ENCODE measurements around the gene DYNLT2.
"Not testable (repeated sequence)": the region's sequence is repeated elsewhere in the genome, so short reads cannot be mapped to it uniquely, and the experiment has no call there.

Gene DYNLT2

DNA sequence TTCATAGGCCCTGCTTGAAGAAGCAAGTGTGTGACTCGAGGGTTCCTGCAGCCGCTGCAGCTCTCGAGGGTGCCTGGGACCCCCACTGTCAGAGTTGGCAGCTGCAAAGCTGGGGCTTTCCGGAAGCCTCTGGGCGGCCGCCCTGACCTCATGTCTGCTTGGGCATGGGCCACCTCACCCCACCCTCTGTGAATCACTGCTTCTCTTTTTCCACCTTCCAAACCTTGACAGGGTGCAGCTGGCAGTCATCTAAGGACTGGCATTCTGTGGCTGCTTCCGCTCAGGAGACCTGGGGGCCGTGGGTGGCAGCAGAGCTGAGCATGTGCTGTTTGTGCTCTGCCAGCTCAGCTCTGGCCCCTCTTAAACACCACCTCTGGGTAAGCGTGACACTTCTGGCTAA lies 32.0 kb upstream of the DYNLT2 start:
- DNase-seq: no peak

DNA sequence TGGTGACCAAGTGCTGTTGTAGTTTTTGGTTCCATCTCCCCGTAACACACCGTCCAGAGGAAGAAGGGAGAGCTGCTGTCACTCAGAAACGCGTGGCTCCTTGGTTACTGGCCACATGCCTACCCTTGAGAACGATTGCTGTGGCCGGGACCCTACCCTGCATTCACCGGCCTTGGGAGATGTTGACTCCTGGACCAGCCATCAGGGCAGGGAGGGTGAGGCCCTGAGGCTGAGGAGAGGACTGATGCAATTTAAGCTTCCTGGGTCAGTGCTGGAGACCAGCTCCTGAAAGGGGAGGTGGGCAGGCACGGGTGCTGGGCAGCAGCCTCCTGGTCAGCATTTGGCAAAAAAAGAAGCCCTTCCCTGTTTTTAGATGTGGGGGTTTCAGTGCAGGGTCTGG lies 31.6 kb upstream of the DYNLT2 start:
- no peak for DNase-seq

DNA sequence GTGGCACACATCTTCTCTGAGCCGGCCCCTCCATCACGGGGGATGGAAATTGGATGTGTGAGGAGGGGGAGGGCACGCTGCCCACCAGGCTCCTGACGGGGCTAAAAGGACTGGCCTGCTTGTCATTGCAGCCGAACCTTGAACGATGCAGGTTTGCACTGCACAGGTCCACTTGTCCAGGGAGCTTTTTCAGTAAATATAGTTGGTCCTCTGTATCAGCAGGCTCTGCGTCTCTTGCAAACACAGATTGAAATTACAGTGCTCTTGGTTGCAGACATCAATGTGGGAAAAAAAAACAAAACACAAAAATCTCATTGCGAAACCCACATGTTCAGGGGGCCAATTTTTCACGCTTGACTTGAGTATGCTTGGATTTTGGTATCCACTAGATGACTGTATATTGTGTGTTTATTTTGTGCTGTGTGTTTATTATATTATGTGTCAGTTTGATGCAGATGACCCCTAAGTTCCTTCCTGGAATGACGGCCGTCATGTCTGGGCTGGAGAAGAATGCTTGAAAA lies 29.3 kb upstream of the DYNLT2 start:
- DNase-seq: no peak

DNA sequence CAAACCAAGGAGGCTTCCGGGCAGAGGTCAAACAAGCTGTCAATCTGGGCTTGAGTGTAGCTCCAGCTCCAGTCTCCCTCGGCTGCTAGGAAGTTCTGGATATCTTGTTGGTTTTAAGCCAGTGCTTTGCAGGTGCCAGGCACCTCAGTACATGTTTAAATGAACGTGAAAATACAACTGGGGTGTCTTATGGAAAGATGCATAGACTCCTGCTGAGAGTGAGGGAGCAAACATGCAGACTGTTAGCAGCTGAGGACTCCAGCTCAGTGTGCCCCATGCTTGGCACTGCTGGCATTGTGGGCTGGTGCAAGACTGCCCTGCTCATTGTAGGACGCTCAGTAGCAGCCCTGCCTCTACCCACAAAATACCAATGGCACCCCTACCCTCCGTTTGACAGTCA lies 28.5 kb upstream of the DYNLT2 start:
- DNase-seq: no peak

DNA sequence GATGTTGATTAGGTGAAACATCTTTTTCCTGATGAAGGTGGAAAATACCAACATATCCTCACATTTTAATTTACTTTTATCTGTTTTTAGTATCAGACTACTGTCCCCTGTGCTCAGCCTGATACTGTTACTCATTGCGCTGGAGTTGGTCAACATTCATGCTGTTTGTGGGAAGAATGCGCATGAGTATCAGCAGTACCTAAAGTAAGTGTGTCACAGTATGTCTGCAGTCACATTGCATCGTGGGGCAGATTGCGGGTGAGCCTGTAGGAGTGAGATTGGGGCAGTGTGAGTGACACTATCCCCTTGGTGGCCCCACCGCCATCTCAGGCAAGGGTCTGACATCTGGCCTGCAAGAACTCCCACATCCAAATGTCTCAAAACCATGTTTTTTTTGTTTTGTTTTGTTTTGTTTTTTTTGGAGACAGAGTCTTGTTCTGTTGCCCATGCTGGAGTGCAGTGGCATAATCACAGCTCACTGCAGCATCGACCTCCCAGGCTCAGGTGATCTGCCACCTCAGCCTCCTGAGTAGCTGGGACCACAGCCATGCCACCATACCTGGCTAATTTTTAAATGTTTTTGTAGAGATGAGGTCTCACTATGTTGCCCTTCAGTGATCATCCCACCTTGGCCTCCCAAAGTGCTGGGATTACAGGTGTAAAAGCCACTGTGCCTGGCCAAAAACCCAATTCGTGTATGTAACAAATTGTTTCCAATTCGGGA lies 27.9 kb upstream of the DYNLT2 start:
- DNase-seq: no peak

DNA sequence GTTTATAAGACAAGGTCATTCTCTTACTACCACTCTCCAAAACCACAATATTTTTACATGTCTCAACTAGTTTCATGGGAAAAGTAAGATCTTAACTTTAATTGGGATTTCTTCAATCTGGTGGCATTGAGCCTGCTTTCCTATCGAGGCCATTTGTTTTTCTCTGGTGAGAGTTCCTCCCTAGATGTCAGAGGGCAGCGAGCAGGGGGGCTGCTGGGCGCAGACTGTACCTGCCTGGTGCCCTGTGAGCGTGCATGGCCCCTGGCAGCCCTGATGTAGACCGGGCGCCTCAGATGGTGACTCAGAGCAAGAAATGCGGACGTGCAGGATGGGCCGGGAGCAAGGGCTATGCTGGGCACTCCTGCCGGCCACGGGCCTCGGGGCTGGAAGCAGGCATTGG lies 27.3 kb upstream of the DYNLT2 start:
- DNase-seq: no peak

DNA sequence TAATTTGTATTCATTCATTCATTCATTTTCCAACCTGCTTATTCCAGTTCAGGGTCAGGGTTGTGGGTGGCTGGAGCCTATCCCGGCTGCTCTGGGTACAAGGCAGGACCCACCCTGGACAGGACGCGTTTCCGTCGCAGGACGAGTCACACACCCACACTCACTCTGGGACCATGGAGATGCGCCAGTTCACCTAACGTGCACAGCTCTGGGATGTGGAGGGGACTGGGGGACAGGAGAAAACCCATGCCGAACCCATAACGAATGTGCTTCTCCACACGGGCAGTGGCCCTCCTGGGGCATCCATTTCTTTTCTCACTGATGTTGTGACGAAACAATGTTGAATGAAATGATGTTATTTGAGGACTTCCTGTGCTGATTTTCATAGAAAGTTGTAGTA lies 26.5 kb upstream of the DYNLT2 start:
- no peak for DNase-seq

DNA sequence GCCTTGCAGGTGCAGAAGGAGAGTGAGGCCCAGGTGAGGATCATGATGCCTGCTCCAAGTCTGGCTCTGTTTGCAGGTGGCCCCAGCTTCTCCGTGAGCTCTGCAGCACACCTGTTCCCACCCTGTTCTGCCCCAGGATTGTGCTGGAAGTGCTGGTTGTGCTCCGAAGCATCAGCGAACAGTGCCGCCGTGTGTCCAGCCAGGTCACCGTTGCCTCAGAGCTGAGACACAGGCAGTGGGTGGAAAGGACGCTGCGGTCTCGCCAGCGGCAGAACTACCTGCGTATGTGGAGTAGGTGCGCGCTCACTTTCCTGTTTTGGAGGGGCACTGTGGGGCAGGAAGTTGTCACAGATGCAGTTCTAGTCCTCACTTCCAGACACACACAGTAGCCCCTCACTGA lies 25.0 kb upstream of the DYNLT2 start:
- no peak for DNase-seq

DNA sequence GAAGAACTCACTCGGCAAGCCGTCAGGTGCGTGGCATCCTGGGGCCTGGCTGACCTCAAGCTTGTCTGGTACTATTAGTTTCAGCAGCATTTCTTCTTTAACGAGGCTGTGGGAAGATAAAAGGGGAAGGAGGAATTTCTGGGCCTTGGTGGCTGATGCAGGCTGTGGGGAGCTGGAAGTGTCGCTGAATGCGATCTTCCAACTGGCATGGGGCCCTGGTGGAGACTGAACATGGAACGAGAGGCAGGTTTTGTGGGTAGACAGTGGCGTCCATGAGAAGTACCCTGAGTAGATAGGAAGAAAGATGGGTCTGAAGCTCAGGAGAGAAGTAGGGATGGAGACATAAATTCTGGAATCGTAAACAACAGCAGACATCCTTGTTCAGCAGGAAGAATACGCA lies 23.9 kb upstream of the DYNLT2 start:
- DNase-seq: no peak

DNA sequence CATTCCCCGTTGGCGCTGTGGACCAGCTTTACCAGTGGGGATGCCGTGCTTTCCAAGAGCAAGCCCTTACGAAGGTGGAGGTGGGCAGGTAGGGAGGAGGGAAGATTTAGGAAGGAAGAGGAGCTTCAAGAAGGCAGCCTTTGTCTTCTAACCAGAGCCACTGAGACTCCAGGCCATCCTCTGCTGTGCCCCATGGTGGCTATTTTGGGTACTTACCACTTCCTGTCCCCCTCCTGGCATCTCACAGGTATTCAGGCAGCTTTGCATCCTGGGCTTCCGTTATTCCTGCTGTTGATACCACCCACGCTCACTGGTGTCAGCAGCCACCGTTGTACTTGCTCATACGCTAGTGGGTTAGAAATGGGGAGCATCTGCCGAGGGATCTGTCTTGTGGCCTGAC lies 23.0 kb upstream of the DYNLT2 start:
- no peak for DNase-seq

DNA sequence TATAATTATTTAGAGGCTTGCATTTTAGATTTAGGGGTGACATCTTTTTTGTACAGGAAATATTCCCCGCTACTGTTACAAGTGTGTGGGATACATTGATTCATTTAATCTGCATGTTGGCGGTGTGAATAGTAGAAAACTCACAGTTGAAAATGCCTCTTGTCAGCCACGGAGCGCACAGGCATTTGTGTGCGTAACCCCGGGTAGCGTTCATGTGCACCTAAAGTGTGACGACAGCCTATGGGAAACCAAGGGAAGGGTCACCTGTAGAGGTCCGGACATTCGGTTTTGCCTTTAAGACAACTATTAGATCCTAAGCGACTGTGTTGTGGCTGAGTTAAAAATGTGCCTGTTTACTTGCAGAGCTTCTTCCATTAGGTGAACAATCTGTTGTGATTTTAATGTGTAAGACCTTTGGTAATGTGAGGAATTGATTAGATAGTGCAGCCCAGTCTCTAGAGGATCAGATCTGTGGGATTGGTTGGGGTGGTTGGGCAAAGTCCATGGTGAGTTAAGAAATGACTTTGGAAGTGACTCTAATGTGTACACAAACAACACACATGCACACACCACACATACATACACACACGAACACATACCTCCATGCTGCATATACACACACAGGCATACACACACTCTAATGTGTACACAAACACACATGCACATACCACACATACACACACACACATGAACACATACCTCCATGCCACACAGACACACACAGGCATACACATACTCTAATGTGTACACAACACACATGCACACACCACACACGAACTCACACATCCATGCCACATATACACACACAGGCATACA lies 15.8 kb upstream of the DYNLT2 start:
- DNase-seq: no peak

DNA sequence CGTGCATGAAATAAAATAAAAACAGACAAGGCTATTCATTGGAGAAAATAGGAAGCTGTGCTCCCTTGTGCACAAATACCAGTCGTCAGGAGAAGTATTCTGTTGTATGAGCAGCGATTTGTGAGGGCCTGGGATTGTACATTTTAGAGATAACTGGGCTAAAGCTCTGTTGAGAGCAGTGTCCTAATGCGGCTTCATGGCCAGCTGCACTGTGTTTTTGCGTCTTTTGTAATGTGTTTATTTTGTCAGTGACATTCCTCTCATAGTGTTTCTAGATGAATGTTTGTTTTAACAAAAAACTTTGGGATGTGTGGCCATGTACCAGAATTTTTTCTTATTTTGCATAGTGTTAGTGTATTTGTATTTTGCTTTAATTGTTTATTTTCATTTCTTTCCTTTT lies 14.9 kb upstream of the DYNLT2 start:
- no peak for DNase-seq

DNA sequence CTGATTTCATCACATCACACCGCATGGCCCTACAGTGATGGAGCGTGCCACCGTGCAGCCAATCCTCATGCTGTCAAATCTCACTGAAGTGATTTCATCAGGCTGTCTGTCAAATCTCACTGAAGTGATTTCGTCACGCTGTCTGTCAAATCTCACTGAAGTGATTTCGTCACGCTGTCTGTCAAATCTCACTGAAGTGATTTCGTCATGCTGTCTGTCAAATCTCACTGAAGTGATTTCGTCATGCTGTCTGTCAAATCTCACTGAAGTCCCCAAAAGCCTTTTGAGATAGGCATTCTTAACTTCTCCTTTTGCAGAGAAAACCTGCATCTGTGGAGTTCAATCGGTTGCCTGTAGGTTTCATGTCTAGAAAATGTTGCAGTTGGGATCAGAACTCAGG lies 14.4 kb upstream of the DYNLT2 start:
- not testable (repeated sequence) for DNase-seq

DNA sequence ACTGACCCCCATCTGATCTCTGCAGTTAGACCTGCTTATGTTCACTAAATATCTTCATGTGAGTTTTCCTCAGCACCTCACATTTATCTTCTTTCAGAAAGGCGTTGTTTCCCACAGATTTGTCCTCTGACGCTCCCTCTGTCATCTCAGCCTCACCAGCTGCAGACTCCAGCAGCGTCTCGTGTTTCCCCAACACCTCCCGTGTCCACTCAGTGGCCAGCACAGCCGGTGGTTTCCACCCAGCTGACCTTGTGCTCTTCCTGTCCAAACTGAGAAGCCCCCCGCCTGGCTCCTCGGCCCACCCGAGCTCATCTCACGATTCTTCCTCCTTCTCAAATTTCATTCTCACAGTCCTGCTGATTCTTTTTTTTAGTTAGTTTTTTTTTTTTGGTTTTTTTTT lies 12.5 kb upstream of the DYNLT2 start:
- no peak for DNase-seq

DNA sequence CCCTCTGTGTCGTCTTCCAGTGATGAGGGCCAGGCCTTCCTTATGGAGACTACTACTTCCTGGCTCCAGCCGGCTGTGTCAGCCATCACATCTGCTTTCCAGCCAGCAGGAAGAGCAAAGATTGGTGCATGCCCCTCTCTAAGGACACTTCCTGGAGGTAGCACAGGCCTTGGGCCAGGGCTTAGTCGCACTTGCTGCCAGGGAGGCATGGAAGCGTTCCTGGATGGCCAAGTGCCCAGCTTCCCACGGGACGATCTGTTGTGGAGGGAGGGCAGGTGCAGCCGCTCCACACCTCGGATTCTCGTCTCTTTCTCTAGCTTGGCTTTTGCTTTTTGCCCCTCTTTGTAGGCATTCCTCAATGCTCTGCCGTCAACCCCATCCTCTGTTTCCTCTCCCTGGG lies 11.9 kb upstream of the DYNLT2 start:
- no peak for DNase-seq

DNA sequence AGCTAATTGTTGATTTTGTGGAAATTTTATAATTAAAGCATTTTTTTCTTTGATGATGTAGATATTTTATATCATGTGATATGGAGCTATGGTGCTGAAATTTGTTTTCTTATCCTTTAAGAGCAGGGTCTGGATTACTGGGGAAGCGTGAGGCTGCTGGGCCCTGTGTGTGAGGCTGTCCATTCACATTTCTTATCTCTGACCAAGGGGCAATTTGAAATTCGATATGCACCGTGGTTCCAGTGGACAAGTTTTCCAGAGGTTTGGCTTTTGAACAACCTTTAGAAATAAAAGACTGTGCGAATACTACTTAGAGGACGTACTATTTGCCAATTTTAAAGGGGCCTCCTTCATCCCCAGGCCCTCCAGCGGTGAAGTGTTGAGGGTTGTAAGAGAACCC lies 3.8 kb upstream of the DYNLT2 start:
- no peak for DNase-seq

DNA sequence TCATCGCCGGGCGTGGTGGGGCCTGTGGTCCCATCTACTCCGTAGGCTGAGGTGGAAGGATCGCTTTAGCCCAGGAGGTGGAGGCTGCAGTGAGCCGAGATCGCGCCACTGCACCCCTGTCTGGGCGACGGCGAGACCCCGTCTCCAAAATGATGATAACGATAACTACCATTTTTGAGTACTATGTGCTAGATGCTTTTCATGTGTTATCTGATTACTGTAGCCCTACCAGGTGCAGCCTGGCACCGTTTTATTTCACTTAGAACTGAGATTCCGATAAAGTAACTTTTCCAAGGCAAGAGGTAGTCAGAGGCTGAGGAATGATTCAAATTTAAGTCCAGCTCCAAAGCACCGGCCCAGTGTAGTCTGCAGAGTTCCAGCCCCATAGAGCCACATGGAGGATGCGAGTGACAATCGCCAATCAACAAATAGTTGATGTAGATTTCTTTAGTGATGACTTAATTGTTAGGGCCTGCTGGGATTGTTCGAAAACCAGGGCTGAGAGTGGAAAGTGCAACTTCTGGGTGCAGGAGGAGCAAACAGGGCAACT lies 777 bp upstream of the DYNLT2 start:
- no peak for DNase-seq

DNA sequence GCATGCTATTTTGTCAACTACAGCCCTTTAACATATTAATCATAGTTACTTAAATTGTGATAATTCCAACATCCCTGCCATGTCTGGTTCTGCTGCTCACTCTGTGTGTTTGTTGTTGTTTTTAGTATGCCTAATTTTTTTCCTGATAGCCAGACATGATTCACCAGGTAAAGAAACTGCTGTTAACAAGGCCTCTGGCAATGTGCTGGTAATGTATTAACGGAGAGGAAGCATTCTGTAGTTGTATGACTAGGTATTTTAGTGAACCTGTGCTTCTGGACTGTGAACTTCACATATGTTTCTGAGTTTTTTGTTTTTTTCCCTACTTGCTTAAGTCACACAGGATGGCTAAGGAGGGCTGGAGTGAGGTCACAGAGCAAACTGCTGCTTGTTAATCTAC lies 4.8 kb downstream of the DYNLT2 start:
- no peak for DNase-seq

DNA sequence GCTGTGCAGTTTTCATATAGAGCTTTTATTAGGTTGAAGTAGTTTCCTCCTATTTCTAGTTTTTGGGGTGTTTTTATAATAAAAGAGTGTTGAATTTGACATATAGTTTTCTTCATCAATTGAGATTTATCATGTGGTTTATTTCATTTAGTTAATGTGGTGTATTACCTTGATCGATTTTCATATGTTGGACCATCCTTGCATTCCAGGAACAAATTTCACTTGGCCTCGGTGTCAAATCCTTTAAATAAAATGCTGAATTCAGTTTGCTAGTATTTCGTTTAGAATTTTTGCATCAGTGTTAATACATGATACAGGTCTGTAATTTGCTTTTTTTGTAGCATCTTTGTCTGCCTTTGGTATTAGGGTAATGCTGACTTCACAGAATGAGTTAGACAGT lies 6.0 kb downstream of the DYNLT2 start:
- DNase-seq: no peak

DNA sequence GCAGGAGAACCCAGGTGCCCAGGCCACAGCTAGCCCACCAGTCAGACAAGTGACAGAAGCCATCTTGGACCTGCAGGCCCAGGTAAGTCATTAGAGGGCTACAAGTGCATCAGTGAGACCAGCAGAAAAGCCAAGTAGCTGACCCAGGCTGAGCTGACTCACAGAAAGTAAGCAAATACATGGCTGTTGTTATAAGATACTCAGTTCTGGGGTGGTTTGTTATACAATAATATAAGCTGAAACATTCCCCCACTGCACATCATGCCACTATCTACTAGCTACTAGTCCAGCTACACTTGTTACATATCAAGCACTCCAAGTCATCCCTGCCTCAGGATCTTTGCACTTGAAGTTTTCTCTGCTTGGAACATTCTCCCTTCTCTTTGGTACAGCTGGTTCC lies 10.0 kb downstream of the DYNLT2 start:
- DNase-seq: no peak

DNA sequence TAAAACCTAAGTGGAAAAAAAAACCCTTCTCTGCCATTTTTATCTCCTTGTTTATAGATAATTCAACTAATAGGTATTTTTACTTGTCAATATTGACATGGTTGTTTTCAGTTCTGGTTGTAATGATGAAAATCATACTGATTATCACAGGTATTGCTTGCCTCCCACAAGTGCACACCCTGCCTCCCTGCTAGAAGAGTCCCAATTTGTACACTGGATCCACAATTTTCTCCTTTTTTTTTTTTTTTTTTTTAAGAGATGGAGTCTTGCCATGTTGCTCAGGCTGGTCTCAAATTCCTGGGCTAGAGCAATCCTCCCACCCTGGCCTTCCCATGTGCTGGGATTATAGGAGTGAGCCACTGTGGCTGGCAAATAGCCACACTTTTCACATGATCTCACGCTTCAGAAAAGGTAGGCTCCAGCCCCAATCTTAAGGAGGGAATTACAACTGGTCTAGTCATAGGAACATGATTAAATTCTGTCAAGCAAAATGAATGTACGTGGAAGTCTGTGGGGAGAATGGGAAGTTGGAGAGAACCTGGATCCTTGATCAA lies 12.3 kb downstream of the DYNLT2 start:
- DNase-seq: no peak

DNA sequence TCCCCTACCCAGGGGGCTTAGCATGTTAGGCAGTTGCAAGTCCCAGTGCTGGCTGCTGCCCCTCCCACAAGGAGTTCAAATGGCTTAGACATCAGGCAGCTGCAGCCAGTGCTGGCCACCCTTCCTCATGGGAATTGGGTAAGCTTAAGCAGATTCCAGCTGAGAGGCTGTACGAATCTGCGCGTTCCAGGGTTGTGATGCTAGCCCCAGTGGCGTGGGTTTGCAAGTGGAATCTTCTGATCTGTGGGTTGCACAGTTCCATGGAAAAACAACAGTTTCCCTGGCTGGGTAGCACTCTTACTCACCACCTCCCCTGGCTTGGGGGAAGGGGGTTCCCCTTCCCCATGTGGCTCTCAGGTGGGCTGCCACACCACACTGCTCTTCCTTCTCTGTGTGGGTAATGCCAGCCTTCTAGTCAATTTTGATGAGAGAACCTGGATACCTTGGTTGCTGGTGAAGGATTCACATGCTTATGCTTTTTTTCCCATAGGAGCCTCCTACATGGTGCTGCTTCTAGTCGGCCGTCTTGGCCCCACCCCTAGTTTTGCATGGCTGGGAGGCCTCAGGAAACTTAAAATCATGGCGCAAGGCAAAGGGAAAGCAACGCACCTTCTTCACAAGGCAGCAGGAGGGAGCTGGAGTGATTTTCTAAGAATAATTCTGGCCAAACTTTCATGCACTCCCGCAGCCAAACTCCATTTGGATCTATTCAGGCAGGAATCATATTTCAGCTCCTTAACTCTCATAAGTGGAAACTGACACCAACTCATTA lies 13.0 kb downstream of the DYNLT2 start:
- no peak for DNase-seq

DNA sequence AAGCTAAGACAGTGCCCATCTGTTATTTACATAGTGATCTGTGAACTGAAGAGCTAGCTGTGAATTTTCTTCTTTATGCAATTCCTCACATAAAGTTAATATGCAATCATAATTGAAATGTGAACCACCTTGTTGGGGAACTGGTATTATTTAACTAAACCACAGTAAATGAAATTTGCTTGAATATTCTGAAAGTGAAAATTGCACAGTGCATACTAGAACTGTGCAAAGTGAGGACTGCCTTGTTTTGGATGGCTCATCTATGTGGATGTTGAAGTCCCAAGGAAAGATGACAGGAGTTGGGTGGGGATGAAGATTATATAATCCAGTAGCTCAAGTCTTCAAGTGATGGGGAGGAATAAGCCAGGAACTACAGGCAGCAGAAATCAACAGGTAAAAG lies 21.4 kb downstream of the DYNLT2 start:
- no peak for DNase-seq
